Spleen (tissue), 7 donors: ENCODE data around the gene HMG20B.

Source experiments
- CTCF ChIP-seq, 11 experiments: fragments of 200-600 bp in 7 of 11; fragments of 450-650 bp in 4 of 11; sonication (generic) in 4 of 11; IDR thresholded peaks in 8 of 11; conservative IDR thresholded peaks in 3 of 11; 1 replicate in 7 of 11; 2 replicates in 4 of 11; pipeline versions ENCODE4 v1.4.0 to v1.8.0; 2016 to 2021; ENCODE audit warnings: antibody characterized with exemption in 11 of 11, inconsistent platforms in 4 of 11, mild to moderate bottlenecking in 1 of 11
- POLR2AphosphoS5 ChIP-seq, 3 donors: sonication (generic); formaldehyde crosslinking; IDR thresholded peaks; one replicate each; pipeline ENCODE4 v1.5.1; 2017; ENCODE audit warnings: antibody characterized with exemption in 3 of 3
- donor health status: DM: no; HTN: no; CAD: no; lungs with moderate emphysema.
- donor health status: DM: no; HTN: no; CAD: no.
- donor health status: DM: no; HTN: no; CAD: no.

GRCh38 chr19:3535981-3536380 is 36.8 kb upstream of the HMG20B start:
- no peak for TF ChIP-seq CTCF (IDR thresholded peaks at IDR 0.05 in 8 of 11, conservative IDR thresholded peaks at IDR 0.05 in 3 of 11)
- no peak for TF ChIP-seq POLR2AphosphoS5 (IDR thresholded peaks at IDR 0.05)
